ENCODE results near the gene PACS1. TPM values are rescaled to one million over a fixed set of nuclear protein-coding genes. Genes with fewer than 3 reads are reported as not detected.

The PACS1 gene
- total RNA-seq, 2 experiments from 2014 or later = 76.3 to 78.3 TPM

GRCh38 chr11:66239511-66239910 is 169.4 kb downstream of the PACS1 start:
- no peak for TF ChIP-seq CTCF (IDR thresholded peaks at IDR 0.05)
- no peak overlapping the region for H3K4me3 Mint-ChIP-seq
- H3K4me1 Mint-ChIP-seq (ENCODE audit: low read depth) = peaks cover 4% of the 10 kb centered on the region
- intact Hi-C loops (cut with micrococcal nuclease) = no loop called here
- no peaks in the 10 kb centered on the region for H3K27me3 Mint-ChIP-seq
- no peaks in the 10 kb centered on the region for H3K9me3 Mint-ChIP-seq
- CTCF ChIA-PET = interaction anchor here (1.1 kb wide), 2 partner anchors 17 to 20 kb away, joined by 3 read pairs; no protein-coding TSS in a partner anchor
- POLR2A ChIA-PET = no interaction called here
- no peak overlapping the region for H3K27ac Mint-ChIP-seq
- ATAC-seq = no peak
- peaks cover 10% of the 10 kb centered on the region for H3K36me3 Mint-ChIP-seq (ENCODE audit: low read depth)
- DNase-seq = no peak

GRCh38 chr11:66239998-66240780 is 170.1 kb downstream of the PACS1 start:
- no peaks in the 10 kb centered on the region for H3K27me3 Mint-ChIP-seq
- H3K9me3 Mint-ChIP-seq = no peaks in the 10 kb centered on the region
- intact Hi-C loops (cut with micrococcal nuclease) = no loop called here
- H3K4me3 Mint-ChIP-seq = no peak overlapping the region
- DNase-seq = no peak
- CTCF ChIA-PET = interaction anchor here (1.1 kb wide), 2 partner anchors 18 to 20 kb away, joined by 3 read pairs; no protein-coding TSS in a partner anchor
- no peak for ATAC-seq
- peaks cover 10% of the 10 kb centered on the region for H3K36me3 Mint-ChIP-seq (ENCODE audit: low read depth)
- no peak overlapping the region for H3K27ac Mint-ChIP-seq
- POLR2A ChIA-PET = interaction anchor here (1.2 kb wide), 1 partner anchor 10 kb away, joined by 4 read pairs; no protein-coding TSS in a partner anchor
- TF ChIP-seq CTCF (IDR thresholded peaks at IDR 0.05) = no peak
- peaks cover 4% of the 10 kb centered on the region for H3K4me1 Mint-ChIP-seq (ENCODE audit: low read depth)

GRCh38 chr11:66240781-66241136 is 170.7 kb downstream of the PACS1 start:
- TF ChIP-seq CTCF (IDR thresholded peaks at IDR 0.05) = no peak
- Mint-ChIP-seq H3K4me3 (no peak overlapping the region), H3K27ac (no peak overlapping the region), H3K36me3 (ENCODE audit: low read depth) (peaks cover 5% of the 10 kb centered on the region), H3K9me3 (no peaks in the 10 kb centered on the region), H3K4me1 (ENCODE audit: low read depth) (peaks cover 4% of the 10 kb centered on the region), H3K27me3 (no peaks in the 10 kb centered on the region)
- ChIA-PET POLR2A (interaction anchor here (1.1 to 1.2 kb wide), 2 partner anchors 9 to 15 kb away, joined by 4 to 5 read pairs; no protein-coding TSS in a partner anchor), CTCF (interaction anchor here (1.1 kb wide), 1 partner anchor 19 kb away, joined by 3 read pairs; no protein-coding TSS in a partner anchor)
- DNase-seq (no peak), ATAC-seq (no peak)
- intact Hi-C loops (cut with micrococcal nuclease) = no loop called here

GRCh38 chr11:66242095-66242765 is 172.2 kb downstream of the PACS1 start:
- peak overlapping the region; percentile 36 for H3K27ac Mint-ChIP-seq
- no peak overlapping the region for H3K4me3 Mint-ChIP-seq
- POLR2A ChIA-PET = interaction anchor here (0.9 to 1.1 kb wide), 2 partner anchors 9 to 14 kb away, joined by 3 to 5 read pairs; no protein-coding TSS in a partner anchor
- H3K36me3 Mint-ChIP-seq (ENCODE audit: low read depth) = peaks cover 3% of the 10 kb centered on the region
- TF ChIP-seq CTCF (IDR thresholded peaks at IDR 0.05) = no peak
- intact Hi-C loops (cut with micrococcal nuclease) = no loop called here
- no peaks in the 10 kb centered on the region for H3K27me3 Mint-ChIP-seq
- CTCF ChIA-PET = no interaction called here
- DNase-seq (no peak), ATAC-seq (no peak)
- no peaks in the 10 kb centered on the region for H3K9me3 Mint-ChIP-seq
- H3K4me1 Mint-ChIP-seq (ENCODE audit: low read depth) = peaks cover 4% of the 10 kb centered on the region

All from activated CD8-positive, alpha-beta T cell treated with anti-CD3 and anti-CD28 coated beads for 36 hours (primary cell).